H1 (cell line): Measurements from ENCODE around the gene CHST8. TPM values are rescaled to one million over a fixed set of nuclear protein-coding genes. Genes with fewer than 3 reads are reported as not detected.

Experiments used
- CTCF ChIA-PET: fragments of 300-600 bp; sonication (Branson Sonifier 250); formaldehyde crosslinking; loops from one replicate; lab custom pipeline; 2021; ENCODE audit not compliant: partially characterized antibody; lab: Charles Lee
- POLR2A ChIA-PET: fragments of 300-600 bp; sonication (Branson Sonifier 250); formaldehyde crosslinking; loops from one replicate; lab custom pipeline; 2021; ENCODE audit warnings: inconsistent platforms; ENCODE audit not compliant: partially characterized antibody; lab: Charles Lee
- DNase-seq, 2 experiments: peaks; one replicate each; pipeline versions ENCODE4 v3.0.0 to v3.0.0-alpha.2; 2010 to 2022; ENCODE audit warnings: low spot score in 2 of 2, low read depth in 1 of 2, mixed read lengths in 1 of 2
- FAIRE-seq: peaks from 2 replicates; lab custom pipeline; 2011; peaks lifted over from hg19 to GRCh38; lab: Jason Lieb, UNC
- H2AFZ ChIP-seq: 2 replicates; pipeline ENCODE4 v1.8.1; 2012; ENCODE audit warnings: low read length, inconsistent platforms
- H2AK5ac ChIP-seq: 2 replicates; pipeline ENCODE4 v1.6.1; 2013; ENCODE audit warnings: low read depth, low read length
- H2BK120ac ChIP-seq: replicated peaks from 2 replicates; pipeline ENCODE3; 2013; ENCODE audit warnings: low read depth, low read length, inconsistent platforms
- H2BK12ac ChIP-seq: 2 replicates; pipeline ENCODE4 v1.6.1; 2013; ENCODE audit warnings: low read depth, low read length
- H2BK15ac ChIP-seq: 2 replicates; pipeline ENCODE4 v1.6.1; 2013; ENCODE audit warnings: low read length
- H2BK20ac ChIP-seq: 2 replicates; pipeline ENCODE4 v1.6.1; 2013; ENCODE audit warnings: low read length
- H2BK5ac ChIP-seq: 2 replicates; pipeline ENCODE4 v1.6.1; 2013; ENCODE audit warnings: low read depth, low read length
- H3K14ac ChIP-seq: 2 replicates; pipeline ENCODE4 v1.6.1; 2013; ENCODE audit warnings: inconsistent platforms; ENCODE audit not compliant: insufficient read length
- H3K18ac ChIP-seq: 2 replicates; pipeline ENCODE4 v1.6.1; 2013; ENCODE audit warnings: low read length; ENCODE audit errors: extremely low read depth
- H3K23ac ChIP-seq: 2 replicates; pipeline ENCODE4 v1.6.1; 2013; ENCODE audit warnings: inconsistent platforms; ENCODE audit not compliant: insufficient read length
- H3K23me2 ChIP-seq: 2 replicates; pipeline ENCODE4 v1.6.1; 2013; ENCODE audit warnings: low read depth, low read length
- H3K27ac ChIP-seq: 2 replicates; pipeline ENCODE4 v1.6.1; 2011; ENCODE audit warnings: low read depth, low read length, inconsistent platforms
- H3K27me3 ChIP-seq, 4 experiments: replicated peaks in 1 of 4; 1 replicate in 1 of 4; 2 replicates in 3 of 4; pipeline versions ENCODE4 v1.6.1 to v1.8.1; 2011 to 2013; ENCODE audit warnings: low read length in 3 of 4, mild to moderate bottlenecking in 3 of 4, inconsistent platforms in 2 of 4, mixed read lengths in 2 of 4, moderate library complexity in 1 of 4; ENCODE audit not compliant: control insufficient read depth in 3 of 4, insufficient read depth in 3 of 4; ENCODE audit errors: extremely low read depth in 1 of 4
- H3K36me3 ChIP-seq, 4 experiments: 2 replicates each; pipeline versions ENCODE4 v1.6.1 to v1.8.1; 2011 to 2013; ENCODE audit warnings: mild to moderate bottlenecking in 4 of 4, low read length in 3 of 4, moderate library complexity in 2 of 4, control low read depth in 1 of 4, inconsistent platforms in 1 of 4; ENCODE audit not compliant: insufficient read depth in 4 of 4, control insufficient read depth in 2 of 4
- H3K4ac ChIP-seq: replicated peaks from 2 replicates; pipeline ENCODE3; 2013; ENCODE audit warnings: low read length, low read depth, mixed read lengths, inconsistent platforms; ENCODE audit not compliant: insufficient read length
- H3K4me1 ChIP-seq, 4 experiments: replicated peaks in 1 of 4; 1 replicate in 1 of 4; 2 replicates in 3 of 4; pipeline versions ENCODE4 v1.6.1 to v1.8.1; 2011 to 2013; ENCODE audit warnings: low read length in 3 of 4, inconsistent platforms in 2 of 4, mixed read lengths in 1 of 4; ENCODE audit not compliant: insufficient read depth in 4 of 4, control insufficient read depth in 3 of 4
- H3K4me2 ChIP-seq, 2 experiments: 2 replicates each; pipeline versions ENCODE4 v1.6.1 to v1.8.1; 2011 to 2013; ENCODE audit warnings: low read depth in 2 of 2, low read length in 2 of 2, control low read depth in 1 of 2, inconsistent platforms in 1 of 2, mild to moderate bottlenecking in 1 of 2; ENCODE audit not compliant: insufficient read depth in 1 of 2
- H3K4me3 ChIP-seq, 4 experiments: fragments of 200-600, 300-600 bp in 1 of 4; sonication (generic), shearing (Covaris generic), sonication (Bioruptor Twin) in 1 of 4; 2 replicates each; pipeline versions ENCODE4 v1.5.1 to v1.8.1; 2011 to 2016; ENCODE audit warnings: low read length in 4 of 4, low read depth in 3 of 4, control low read depth in 2 of 4, inconsistent platforms in 2 of 4, mild to moderate bottlenecking in 2 of 4, mixed read lengths in 1 of 4, moderate library complexity in 1 of 4; ENCODE audit not compliant: insufficient read depth in 2 of 4; ENCODE audit errors: extremely low read depth in 1 of 4
- H3K56ac ChIP-seq: replicated peaks from 2 replicates; pipeline ENCODE3; 2013; ENCODE audit warnings: low read depth, mild to moderate bottlenecking, mixed read lengths, low read length, inconsistent platforms; ENCODE audit not compliant: insufficient read length
- H3K79me1 ChIP-seq: 2 replicates; pipeline ENCODE4 v1.6.1; 2013; ENCODE audit warnings: low read depth, low read length, control low read depth
- H3K79me2 ChIP-seq, 2 experiments: 2 replicates each; pipeline versions ENCODE4 v1.6.1 to v1.8.1; 2012 to 2013; ENCODE audit warnings: low read length in 2 of 2, mild to moderate bottlenecking in 2 of 2, inconsistent platforms in 1 of 2; ENCODE audit not compliant: insufficient read depth in 2 of 2, control insufficient read depth in 1 of 2
- H3K9ac ChIP-seq, 4 experiments: replicated peaks in 1 of 4; 1 replicate in 1 of 4; 2 replicates in 3 of 4; pipeline versions ENCODE4 v1.6.1 to v1.8.1; 2011 to 2013; ENCODE audit warnings: low read depth in 3 of 4, low read length in 3 of 4, control low read depth in 2 of 4, mild to moderate bottlenecking in 2 of 4, moderate library complexity in 2 of 4, inconsistent platforms in 1 of 4; ENCODE audit errors: extremely low read depth in 1 of 4
- H3K9me3 ChIP-seq, 2 experiments: 2 replicates each; pipeline versions ENCODE4 v1.6.1 to v1.8.1; 2012 to 2013; ENCODE audit warnings: mild to moderate bottlenecking in 2 of 2, moderate library complexity in 2 of 2, control low read depth in 1 of 2, inconsistent platforms in 1 of 2, low read depth in 1 of 2, low read length in 1 of 2, mixed read lengths in 1 of 2; ENCODE audit not compliant: insufficient read depth in 2 of 2
- H4K20me1 ChIP-seq, 2 experiments: replicated peaks in 1 of 2; 2 replicates each; pipeline versions ENCODE3 to v1.8.1; 2011 to 2013; ENCODE audit warnings: inconsistent platforms in 2 of 2, low read length in 2 of 2, mild to moderate bottlenecking in 1 of 2; ENCODE audit not compliant: insufficient read depth in 2 of 2, control insufficient read depth in 1 of 2
- H4K5ac ChIP-seq: 2 replicates; pipeline ENCODE4 v1.6.1; 2013; ENCODE audit warnings: low read length, low read depth, mixed read lengths, inconsistent platforms; ENCODE audit not compliant: insufficient read length
- H4K8ac ChIP-seq: 2 replicates; pipeline ENCODE4 v1.8.0; 2013; ENCODE audit warnings: mild to moderate bottlenecking, moderate library complexity, low read length, inconsistent platforms; ENCODE audit not compliant: insufficient read depth; ENCODE audit errors: extremely low read depth
- H4K91ac ChIP-seq: replicated peaks from 2 replicates; pipeline ENCODE3; 2013; ENCODE audit warnings: low read length, mixed read lengths, inconsistent platforms; ENCODE audit not compliant: insufficient read length
- ASH2L ChIP-seq: fragments of 200-600, 300-600 bp; sonication (generic); IDR thresholded peaks from one replicate; pipeline ENCODE4 v1.7.1; 2017; ENCODE audit warnings: low read length
- CREB1 ChIP-seq: IDR thresholded peaks from 2 replicates; pipeline ENCODE4 v1.6.1; 2012; ENCODE audit warnings: inconsistent platforms
- POLR2A ChIP-seq, 2 experiments: IDR thresholded peaks; 1 replicate in 1 of 2; 2 replicates in 1 of 2; pipeline ENCODE4 v1.6.1; 2011; ENCODE audit warnings: low read depth in 2 of 2, low read length in 2 of 2, mild to moderate bottlenecking in 2 of 2; ENCODE audit errors: control extremely low read depth in 1 of 2
- RXRA ChIP-seq: IDR thresholded peaks from 2 replicates; pipeline ENCODE4 v1.6.1; 2011; ENCODE audit warnings: low read depth, mild to moderate bottlenecking, low read length, moderate library complexity; ENCODE audit not compliant: insufficient read depth
- SRF ChIP-seq: IDR thresholded peaks from 2 replicates; pipeline ENCODE4 v1.6.1; 2011; ENCODE audit warnings: mild to moderate bottlenecking, low read depth, low read length, moderate library complexity
- WGBS, 2 experiments: shearing (Covaris generic) in 1 of 2; methylation state at CpG; one replicate each; pipeline versions ENCODE4 v1.1.6 to v1.1.7; 2013 to 2015; ENCODE audit warnings: low lambda C conversion rate in 2 of 2, mixed read lengths in 2 of 2, inconsistent platforms in 1 of 2, low coverage in 1 of 2, missing lambda C conversion rate in 1 of 2; ENCODE audit not compliant: insufficient replicate concordance in 2 of 2, insufficient coverage in 1 of 2, insufficient read length in 1 of 2; ENCODE audit errors: extremely low coverage in 1 of 2, missing lambda C conversion rate in 1 of 2; 5-methylcytosine and 5-hydroxymethylcytosine counted together
- polyA plus RNA-seq, 7 experiments: library from polyadenylated mRNA; depleted of rRNA in 3 of 7; stranded (reverse) in 5 of 7; unstranded in 2 of 7; fragments of >200 nt in 5 of 7; fragments of 200-250 nt in 2 of 7; gene quantifications; 1 replicate in 5 of 7; 2 replicates in 1 of 7; 4 replicates in 1 of 7; pipeline versions ENCODE4 v1.2.1 to v1.2.3, GENCODE V29; 2011 to 2013; ENCODE audit warnings: missing spikeins in 2 of 7, mixed read lengths in 2 of 7
- total RNA-seq: library from RNA; stranded (reverse); fragmentation: NEBNext Ultra II Directional; extraction: Animal tissue kit (Norgen Biotek cat#: 25700); gene quantifications from 2 replicates; pipeline ENCODE4 v1.2.1, GENCODE V29; 2021
- TF ChIP-seq, protein P1 (sequence below): IDR thresholded peaks from 2 replicates; pipeline ENCODE4 v1.6.1; 2011; ENCODE audit warnings: low read length, improper control_type of control experiment
- TF ChIP-seq, protein P2 (sequence below): IDR thresholded peaks from 2 replicates; pipeline ENCODE4 v1.6.1; 2011; ENCODE audit warnings: low read depth, mild to moderate bottlenecking, low read length; ENCODE audit not compliant: insufficient read depth

The CHST8 gene
- total and polyA plus RNA-seq, 2 of the 8 experiments (the other 6 are each of a cell fraction or from before 2014, with no cell fraction given), result 10.8 to 28.2 TPM

DNA sequence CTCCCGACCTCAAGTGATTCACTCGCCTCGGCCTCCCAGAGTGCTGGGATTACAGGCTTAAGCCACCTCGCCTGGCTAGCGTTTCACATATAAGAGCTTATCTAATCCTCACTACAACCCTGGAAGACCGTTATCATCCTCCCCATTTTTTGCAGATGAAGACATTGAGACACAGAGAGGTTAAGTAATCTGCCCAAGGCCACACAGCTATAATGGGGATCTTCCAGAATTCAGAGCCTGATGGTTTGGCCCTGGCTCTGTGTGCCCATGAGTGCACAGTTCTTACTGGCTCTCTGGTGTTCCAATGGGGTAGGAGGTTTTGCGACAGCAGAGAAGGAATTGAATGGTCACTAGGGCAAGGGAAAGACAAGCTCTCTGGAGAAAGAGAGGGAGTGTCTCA, 158.1 kb downstream of the CHST8 start:
- H3K56ac ChIP-seq, result no peak overlapping the region
- FAIRE-seq, result no peak

More for the DNA sequence above, 158.1 kb downstream of the CHST8 start:
- Histone ChIP-seq H3K79me2 (no peaks in the 10 kb centered on the region), H3K4ac (no peak overlapping the region), H4K91ac (no peak overlapping the region), H2BK120ac (no peak overlapping the region), H3K4me3 (no peak overlapping the region), H2BK15ac (no peak overlapping the region), H3K4me2 (no peak overlapping the region; a peak in 1 of 4 replicates), H2BK5ac (no peak overlapping the region), H3K9me3 (no peaks in the 10 kb centered on the region), H2AFZ (no peak overlapping the region), H3K79me1 (no peaks in the 10 kb centered on the region), H2BK12ac (no peak overlapping the region), H3K9ac (no peak overlapping the region), H4K5ac (no peak overlapping the region), H3K27me3 (peaks cover 0 to 3% (median 0%) of the 10 kb centered on the region in 4 experiments; a peak in 3 of 7 replicates), H3K27ac (no peak overlapping the region), H2BK20ac (no peak overlapping the region), H3K4me1 (peaks cover 0 to 7% (median 4%) of the 10 kb centered on the region in 4 experiments; a peak in 4 of 7 replicates), H3K23ac (no peak overlapping the region), H3K36me3 (no peaks in the 10 kb centered on the region), H3K14ac (no peak overlapping the region), H4K20me1 (peaks cover 0 to 13% of the 10 kb centered on the region in 2 experiments), H3K18ac (no peak overlapping the region), H2AK5ac (no peak overlapping the region), H4K8ac (no peak overlapping the region), H3K23me2 (peaks cover 8% of the 10 kb centered on the region; the same call in 1 of the 2 replicates)
- TF ChIP-seq SRF, result no peak
- TF ChIP-seq, protein P1, sequence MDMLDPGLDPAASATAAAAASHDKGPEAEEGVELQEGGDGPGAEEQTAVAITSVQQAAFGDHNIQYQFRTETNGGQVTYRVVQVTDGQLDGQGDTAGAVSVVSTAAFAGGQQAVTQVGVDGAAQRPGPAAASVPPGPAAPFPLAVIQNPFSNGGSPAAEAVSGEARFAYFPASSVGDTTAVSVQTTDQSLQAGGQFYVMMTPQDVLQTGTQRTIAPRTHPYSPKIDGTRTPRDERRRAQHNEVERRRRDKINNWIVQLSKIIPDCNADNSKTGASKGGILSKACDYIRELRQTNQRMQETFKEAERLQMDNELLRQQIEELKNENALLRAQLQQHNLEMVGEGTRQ, result no peak
- TF ChIP-seq POLR2A (IDR thresholded peaks at IDR 0.05; ENCODE audit: control extremely low read depth in 1 of 2, low read depth in 2 of 2, low read length in 2 of 2), result no peak
- no peak for TF ChIP-seq ASH2L
- no peak for TF ChIP-seq RXRA
- TF ChIP-seq, protein P2, sequence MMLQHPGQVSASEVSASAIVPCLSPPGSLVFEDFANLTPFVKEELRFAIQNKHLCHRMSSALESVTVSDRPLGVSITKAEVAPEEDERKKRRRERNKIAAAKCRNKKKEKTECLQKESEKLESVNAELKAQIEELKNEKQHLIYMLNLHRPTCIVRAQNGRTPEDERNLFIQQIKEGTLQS, result no peak
- TF ChIP-seq CREB1, result no peak
- DNase-seq, result no peak
- ChIA-PET CTCF (interaction anchor here (0.6 to 4.5 kb wide), 15 partner anchors 8 to 933 kb away, joined by 3 to 68 read pairs (median 5); no protein-coding TSS in a partner anchor), POLR2A (interaction anchor here (0.6 to 3.4 kb wide), 5 partner anchors 8 to 105 kb away, joined by 3 to 14 read pairs (median 3); partner anchors contain the start of gene KCTD15)
- WGBS, 2 experiments, result 87% methylated on average over 7 of the region's 7 CpGs; no CpG with 5 or more reads in 1 of the 2 experiments
